A549 (cell line): ENCODE measurements around the gene PRDM10. TPM values are rescaled to one million over a fixed set of nuclear protein-coding genes. Genes with fewer than 3 reads are reported as not detected.

Source experiments
- ATAC-seq, 2 experiments: fragments of 200-7000 bp in 1 of 2; fragments of >200 bp in 1 of 2; cut with Nextera tagmentation in 1 of 2; cut with Tn5 transposase in 1 of 2; 3 replicates each; pipeline versions ENCODE4 v1.8.0 to v1.9.1; 2018 to 2020; ENCODE audit warnings: mild to moderate bottlenecking in 1 of 2, moderate library complexity in 1 of 2
- CTCF ChIA-PET: fragments of 300-600 bp; sonication (Branson Sonifier 250); formaldehyde crosslinking; extraction: SDS; loops from one replicate; lab custom pipeline; 2021; ENCODE audit warnings: antibody characterized with exemption, inconsistent platforms; lab: Yijun Ruan, JAX
- POLR2A ChIA-PET: fragments of 350-600 bp; formaldehyde crosslinking; extraction: SDS; loops from one replicate; lab custom pipeline; 2021; ENCODE audit warnings: antibody characterized with exemption, inconsistent platforms; lab: Yijun Ruan, JAX
- DNase-seq, 2 experiments: peaks; one replicate each; pipeline versions ENCODE4 v3.0.0 to v3.0.0-alpha.2; 2011 to 2016; ENCODE audit warnings: low read depth in 1 of 2, low spot score in 1 of 2
- FAIRE-seq: peaks from 2 replicates; lab custom pipeline; 2011; peaks lifted over from hg19 to GRCh38; lab: Jason Lieb, UNC
- H3K27ac ChIP-seq, 2 experiments: fragments of >200 bp; sonication (Bioruptor Twin); formaldehyde crosslinking; 3 replicates each; pipeline ENCODE4 v1.5.1; 2016 to 2017
- H3K4me1 ChIP-seq: fragments of >200 bp; sonication (Bioruptor Twin); formaldehyde crosslinking; 3 replicates; pipeline ENCODE4 v1.6.1; 2016
- H3K4me2 ChIP-seq: fragments of >200 bp; sonication (Bioruptor Twin); formaldehyde crosslinking; 3 replicates; pipeline ENCODE4 v1.6.1; 2016
- H3K4me3 ChIP-seq: fragments of >200 bp; sonication (Bioruptor Twin); formaldehyde crosslinking; 3 replicates; pipeline ENCODE4 v1.5.1; 2016
- H3K9me3 ChIP-seq: fragments of >200 bp; sonication (Bioruptor Twin); formaldehyde crosslinking; 3 replicates; pipeline ENCODE4 v1.6.1; 2016
- CBX8 ChIP-seq: fragments of 200-600 bp; sonication (generic); IDR thresholded peaks from 2 replicates; pipeline ENCODE4 v1.6.1; 2016
- EHF ChIP-seq: fragments of 250-450 bp; sonication (Bioruptor Pico); IDR thresholded peaks from 2 replicates; pipeline ENCODE4 v1.5.0; 2020; ENCODE audit warnings: mild to moderate bottlenecking
- ELK1 ChIP-seq: fragments of 150-350 bp; IDR thresholded peaks from 2 replicates; pipeline ENCODE4 v1.6.1; 2014; ENCODE audit warnings: low read depth, mild to moderate bottlenecking, low read length
- ESRRA ChIP-seq: fragments of 150-350 bp; IDR thresholded peaks from 2 replicates; pipeline ENCODE4 v1.6.1; 2014; ENCODE audit warnings: mild to moderate bottlenecking, low read length, borderline replicate concordance
- FOSB ChIP-seq: fragments of 250-450 bp; sonication (Bioruptor Pico); IDR thresholded peaks from 2 replicates; pipeline ENCODE4 v1.5.0; 2020; ENCODE audit warnings: mild to moderate bottlenecking, moderate library complexity
- FOSL2 ChIP-seq, 2 experiments: fragments of 450-650 bp in 1 of 2; fragments of >200 bp in 1 of 2; sonication (Bioruptor Twin) in 1 of 2; formaldehyde crosslinking; IDR thresholded peaks; 2 replicates each; pipeline versions ENCODE4 v1.5.0 to v1.6.1; 2016 to 2020; ENCODE audit warnings: mild to moderate bottlenecking in 1 of 2, moderate library complexity in 1 of 2
- FOXS1 ChIP-seq: fragments of 250-450 bp; sonication (Bioruptor Pico); IDR thresholded peaks from 2 replicates; pipeline ENCODE4 v1.5.0; 2020; ENCODE audit warnings: mild to moderate bottlenecking, moderate library complexity
- HDAC2 ChIP-seq: fragments of 200-600 bp; sonication (generic); IDR thresholded peaks from 2 replicates; pipeline ENCODE4 v1.6.1; 2016
- HEYL ChIP-seq: fragments of 250-450 bp; sonication (Bioruptor Pico); IDR thresholded peaks from 2 replicates; pipeline ENCODE4 v1.8.0; 2021; ENCODE audit warnings: mild to moderate bottlenecking, moderate library complexity
- HMGXB4 ChIP-seq: fragments of 250-450 bp; sonication (Bioruptor Pico); IDR thresholded peaks from 2 replicates; pipeline ENCODE4 v1.5.0; 2021; ENCODE audit warnings: mild to moderate bottlenecking, moderate library complexity, borderline replicate concordance
- HOXA7 ChIP-seq: fragments of 250-450 bp; sonication (Bioruptor Pico); IDR thresholded peaks from 2 replicates; pipeline ENCODE4 v1.5.0; 2020; ENCODE audit warnings: mild to moderate bottlenecking, moderate library complexity
- HOXB13 ChIP-seq: fragments of 250-450 bp; sonication (Bioruptor Pico); IDR thresholded peaks from 2 replicates; pipeline ENCODE4 v1.5.0; 2020; ENCODE audit warnings: low read depth, mild to moderate bottlenecking, moderate library complexity
- JUNB ChIP-seq: fragments of >200 bp; sonication (Bioruptor Twin); formaldehyde crosslinking; IDR thresholded peaks from 2 replicates; pipeline ENCODE4 v1.6.1; 2016
- MYC ChIP-seq: IDR thresholded peaks from 2 replicates; pipeline ENCODE4 v1.6.1; 2012; ENCODE audit warnings: mild to moderate bottlenecking, inconsistent platforms, low read length, improper control_type of control experiment, borderline replicate concordance
- NPAS2 ChIP-seq: fragments of 250-450 bp; sonication (Bioruptor Pico); IDR thresholded peaks from 2 replicates; pipeline ENCODE4 v1.8.0; 2022; ENCODE audit warnings: mild to moderate bottlenecking, moderate library complexity, borderline replicate concordance
- PBX3 ChIP-seq: IDR thresholded peaks from 2 replicates; pipeline ENCODE4 v1.6.1; 2012
- PHF8 ChIP-seq: fragments of 200-600 bp; sonication (generic); IDR thresholded peaks from 2 replicates; pipeline ENCODE4 v1.6.1; 2016; ENCODE audit warnings: low read depth, mild to moderate bottlenecking, antibody characterized with exemption, moderate library complexity, borderline replicate concordance
- RAD21 ChIP-seq, 2 experiments: fragments of >200 bp in 1 of 2; sonication (Bioruptor Twin) in 1 of 2; formaldehyde crosslinking in 1 of 2; IDR thresholded peaks in 1 of 2; conservative IDR thresholded peaks in 1 of 2; 2 replicates in 1 of 2; 3 replicates in 1 of 2; pipeline ENCODE4 v1.6.1; 2012 to 2018; ENCODE audit warnings: inconsistent platforms in 1 of 2
- RCOR1 ChIP-seq: fragments of 150-350 bp; IDR thresholded peaks from 2 replicates; pipeline ENCODE4 v1.6.1; 2014; ENCODE audit warnings: antibody characterized with exemption, low read length, low read depth
- SMC3 ChIP-seq: fragments of >200 bp; sonication (Bioruptor Twin); formaldehyde crosslinking; IDR thresholded peaks from 3 replicates; pipeline ENCODE4 v1.6.1; 2018; ENCODE audit warnings: inconsistent platforms
- TP53 ChIP-seq: fragments of 250-450 bp; sonication (Bioruptor Pico); IDR thresholded peaks from 2 replicates; pipeline ENCODE4 v1.5.0; 2021; ENCODE audit warnings: mild to moderate bottlenecking, moderate library complexity
- USF2 ChIP-seq: fragments of 450-650 bp; IDR thresholded peaks from 2 replicates; pipeline ENCODE4 v1.6.1; 2014; ENCODE audit warnings: antibody characterized with exemption
- ZC3H11A ChIP-seq: fragments of 450-650 bp; IDR thresholded peaks from 2 replicates; pipeline ENCODE4 v1.6.1; 2014; ENCODE audit warnings: antibody characterized with exemption, mild to moderate bottlenecking
- ZFP36 ChIP-seq: fragments of 450-650 bp; IDR thresholded peaks from 2 replicates; pipeline ENCODE4 v1.6.1; 2014; ENCODE audit warnings: borderline replicate concordance; ENCODE audit not compliant: partially characterized antibody
- ZSCAN20 ChIP-seq: fragments of 250-450 bp; sonication (Bioruptor Pico); IDR thresholded peaks from 2 replicates; pipeline ENCODE4 v1.8.0; 2022; ENCODE audit warnings: mild to moderate bottlenecking, moderate library complexity
- WGBS: methylation state at CpG from one replicate; pipeline ENCODE4 v1.1.6; 2017; ENCODE audit errors: missing lambda C conversion rate; 5-methylcytosine and 5-hydroxymethylcytosine counted together
- polyA plus RNA-seq, 4 experiments: library from polyadenylated mRNA; depleted of rRNA in 3 of 4; stranded (reverse); fragments of >200 nt; fragmentation: RNase III in 1 of 4; extraction: RNeasy Plus Mini Kit Qiagen cat#74134 plus additional on column Dnase treatment in 1 of 4; gene quantifications; 2 replicates in 3 of 4; 3 replicates in 1 of 4; pipeline ENCODE4 v1.2.3, GENCODE V29; 2011 to 2017

PRDM10 gene
- polyA plus RNA-seq, 2 of the 4 experiments (the other 2 are of a cell fraction) = 3.1 to 4.0 TPM

GRCh38 chr11:129974672-129975071, 28.0 kb downstream of the PRDM10 start:
- ATAC-seq = no peak
- H3K4me1 ChIP-seq = no peaks in the 10 kb centered on the region
- POLR2A ChIA-PET = no interaction called here
- TF ChIP-seq RAD21 (conservative IDR thresholded peaks at IDR 0.05 in 1 of 2, IDR thresholded peaks at IDR 0.05 in 1 of 2) (no peak), PBX3 (no peak), HDAC2 (no peak), SMC3 (no peak), FOSL2 (IDR thresholded peaks at IDR 0.05) (no peak), FOSL2 (CRISPR knock-in tag; IDR thresholded peaks at IDR 0.05) (no peak), EHF (no peak), HOXB13 (CRISPR knock-in tag) (no peak), HMGXB4 (no peak), USF2 (no peak), PHF8 (no peak), HOXA7 (CRISPR knock-in tag) (no peak), ESRRA (no peak), JUNB (no peak)
- TF ChIP-seq, all 56 proteins: peak for 0
- CTCF ChIA-PET = interaction anchor here (0.6 kb wide), 1 partner anchor 23 kb away, joined by 3 read pairs; no protein-coding TSS in a partner anchor
- no peak for FAIRE-seq
- WGBS = 87% methylated on average over 11 of the region's 11 CpGs
- Histone ChIP-seq H3K9me3 (no peaks in the 10 kb centered on the region), H3K4me3 (no peak overlapping the region), H3K27ac (no peak overlapping the region), H3K4me2 (no peak overlapping the region)
- no peak for DNase-seq

- no peak overlapping the region for H3K4me3 ChIP-seq
- ChIA-PET CTCF (interaction anchor here (0.6 kb wide), 1 partner anchor 23 kb away, joined by 3 read pairs; no protein-coding TSS in a partner anchor), POLR2A (no interaction called here)
- DNase-seq = no peak
- FAIRE-seq = no peak
- no peaks in the 10 kb centered on the region for H3K9me3 ChIP-seq
- ATAC-seq = no peak
- no peaks in the 10 kb centered on the region for H3K4me1 ChIP-seq
- H3K4me2 ChIP-seq = no peak overlapping the region
- H3K27ac ChIP-seq = no peak overlapping the region
- TF ChIP-seq HMGXB4 (no peak), CBX8 (no peak), ZC3H11A (no peak), ZFP36 (no peak), MYC (no peak), HEYL (no peak), ELK1 (no peak), ZSCAN20 (CRISPR knock-in tag) (no peak), RCOR1 (no peak), FOXS1 (CRISPR knock-in tag) (no peak), FOSB (CRISPR knock-in tag) (no peak), TP53 (CRISPR knock-in tag) (no peak), NPAS2 (CRISPR knock-in tag) (no peak)
Measured at GRCh38 chr11:129974237-129974636, 28.4 kb downstream of the PRDM10 start.
